T47D (cell line): ENCODE measurements around the gene PALD1.
"Not testable (repeated sequence)": the region's sequence is repeated elsewhere in the genome, so short reads cannot be mapped to it uniquely, and the experiment has no call there.

ENCODE experiments used
- DNase-seq, 2 experiments: peaks; one replicate each; pipeline versions ENCODE4 v3.0.0 to v3.0.0-alpha.2; 2011 to 2012; ENCODE audit warnings: low read depth in 1 of 2, low spot score in 1 of 2
- JUND ChIP-seq: IDR thresholded peaks from 2 replicates; pipeline ENCODE4 v1.6.1; 2012; ENCODE audit warnings: low read depth
- in situ Hi-C: cut with HindIII; loops from 2 replicates; pipeline ENCODE4 v1.10.0; 2016; ENCODE audit warnings: low sequenced_read_pairs, low pct_unique_long_range_greater_than_20kb

Gene PALD1

GRCh38 chr10:70479626-70480238 is 1.2 kb downstream of the PALD1 start:
- DNase-seq: no peak
- TF ChIP-seq JUND: no peak
- in situ Hi-C loops: no loop called here

- DNase-seq: no peak
- TF ChIP-seq JUND: no peak
- in situ Hi-C loops: no loop called here
Observed at GRCh38 chr10:70480239-70480861, 1.8 kb downstream of the PALD1 start.

DNA sequence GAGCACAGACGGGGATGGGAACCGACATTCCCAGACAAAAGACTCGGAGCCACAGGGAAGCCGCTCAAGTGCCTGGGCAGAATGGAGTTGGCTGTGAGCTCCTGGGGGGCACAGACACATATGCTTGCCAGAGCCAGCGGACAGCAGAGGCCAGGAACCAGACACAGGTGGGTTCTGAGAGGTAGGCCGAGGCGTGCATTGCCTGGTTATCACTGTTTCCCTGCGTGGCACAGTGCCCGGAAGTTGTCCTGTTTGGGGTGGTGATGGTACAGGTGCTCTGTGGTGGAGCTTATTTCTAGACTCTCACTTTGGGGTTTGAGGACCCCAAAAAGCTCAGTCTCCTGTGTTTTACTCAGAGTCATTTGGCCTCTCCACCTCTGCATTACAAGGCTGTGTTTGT is 2.5 kb downstream of the PALD1 start:
- no peak for TF ChIP-seq JUND
- in situ Hi-C loops: no loop called here
- no peak for DNase-seq

GRCh38 chr10:70481831-70482530 is 3.4 kb downstream of the PALD1 start:
- DNase-seq: no peak
- in situ Hi-C loops: no loop called here
- TF ChIP-seq JUND: no peak

GRCh38 chr10:70482982-70483760 is 4.6 kb downstream of the PALD1 start:
- TF ChIP-seq JUND: no peak
- no peak for DNase-seq
- in situ Hi-C loops: no loop called here

DNA sequence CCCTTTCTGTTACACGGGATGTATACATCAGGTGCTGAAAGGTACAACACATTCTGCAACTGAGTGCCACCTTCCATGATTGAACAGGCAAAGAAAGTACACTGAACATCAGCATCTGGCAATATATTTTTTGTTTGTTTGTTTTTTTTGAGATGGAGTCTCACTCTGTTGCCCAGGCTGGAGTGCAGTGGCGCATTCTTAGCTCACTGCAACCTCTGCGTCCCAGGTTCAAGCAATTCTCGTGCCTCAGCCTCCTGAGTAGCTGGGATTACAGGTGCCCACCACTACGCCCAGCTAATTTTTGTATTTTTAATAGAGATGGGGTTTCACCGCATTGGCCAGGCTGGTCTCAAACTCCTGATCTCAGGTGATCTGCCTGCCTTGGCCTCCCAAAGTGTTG is 5.3 kb downstream of the PALD1 start:
- in situ Hi-C loops: not testable (repeated sequence)

DNA sequence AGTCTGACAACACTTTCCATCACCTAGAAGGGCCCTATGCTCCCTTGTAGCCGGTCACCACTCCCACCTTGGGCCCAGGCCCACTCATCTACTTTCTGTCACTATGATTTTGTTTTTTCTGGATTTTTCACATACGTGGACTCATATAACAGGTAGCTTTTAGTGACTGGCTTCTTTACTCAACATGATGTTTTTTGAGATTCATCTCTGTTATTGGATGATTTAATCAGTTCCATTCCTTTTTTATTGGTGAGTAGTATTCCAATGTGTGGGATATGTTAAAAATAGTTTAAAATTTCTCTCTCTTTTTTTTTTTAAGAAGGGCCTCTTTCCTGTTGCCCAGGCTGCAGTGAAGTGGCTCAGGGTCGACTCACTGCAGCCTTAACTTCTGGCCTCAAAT is 9.3 kb downstream of the PALD1 start:
- no peak for DNase-seq
- in situ Hi-C loops: no loop called here
- no peak for TF ChIP-seq JUND

More for the DNA sequence above, 5.3 kb downstream of the PALD1 start:
- not testable (repeated sequence) for DNase-seq

GRCh38 chr10:70490142-70490541 is 11.6 kb downstream of the PALD1 start:
- in situ Hi-C loops: no loop called here
- DNase-seq: no peak
- no peak for TF ChIP-seq JUND

DNA sequence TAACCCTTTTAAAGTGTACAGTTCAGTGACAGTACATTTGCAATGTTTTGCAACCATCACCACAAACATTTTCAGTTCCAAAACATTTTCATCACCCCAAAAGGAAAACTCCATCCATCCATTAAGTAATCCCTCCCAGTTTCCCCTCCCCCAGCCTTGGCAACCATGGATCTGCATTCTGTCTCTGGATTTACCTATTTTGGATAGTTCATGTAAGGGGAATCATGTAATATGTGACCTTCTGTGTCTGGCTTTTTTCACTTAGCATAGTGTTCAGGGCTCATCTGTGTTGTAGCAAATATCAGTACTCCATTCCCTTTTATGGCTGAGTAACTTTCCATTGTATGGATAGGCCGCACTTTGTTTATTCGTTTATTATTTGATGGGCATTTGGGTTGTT is 13.0 kb downstream of the PALD1 start:
- in situ Hi-C loops: no loop called here
- DNase-seq: no peak
- TF ChIP-seq JUND: no peak

DNA sequence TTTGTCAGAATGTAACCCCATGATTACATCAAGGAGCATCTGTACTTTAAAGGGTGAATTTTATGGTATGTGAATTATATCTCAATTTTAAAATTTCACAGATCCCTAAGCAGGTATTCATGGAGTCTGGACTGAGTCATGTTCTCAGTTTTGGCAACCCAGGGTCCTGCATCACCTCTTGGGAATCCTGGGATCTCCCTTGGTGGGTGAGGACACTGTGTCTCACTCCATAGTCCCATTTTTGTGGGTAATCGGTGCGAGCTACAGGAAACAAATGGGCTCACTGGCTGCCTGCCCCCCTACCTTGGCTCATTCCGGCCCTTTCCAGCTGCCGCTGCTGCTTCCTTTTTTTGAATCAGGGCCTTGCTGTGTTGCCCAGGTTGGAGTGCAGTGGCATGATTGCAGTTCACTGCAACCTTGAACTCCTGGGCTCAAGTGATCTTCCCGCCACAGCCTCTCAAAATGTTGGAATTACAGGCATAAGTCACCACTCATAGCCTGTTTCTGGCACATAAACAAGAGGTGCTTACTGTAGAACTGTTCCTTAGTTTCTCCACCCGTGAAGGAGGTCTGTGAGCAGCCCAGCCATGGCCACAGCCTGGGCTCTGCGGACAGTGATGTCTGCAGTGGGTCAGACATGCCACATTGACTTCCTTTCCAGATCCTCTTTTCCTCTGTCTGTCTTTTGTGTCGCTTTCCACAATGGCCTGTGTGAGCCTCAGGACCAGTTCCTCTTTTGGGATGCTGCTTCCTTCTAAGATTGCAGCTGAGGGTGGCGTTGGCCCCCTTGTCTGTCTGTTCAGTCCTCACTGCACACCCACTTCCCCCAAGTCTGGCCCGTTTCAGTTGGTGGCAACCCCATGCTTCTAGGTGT is 14.5 kb downstream of the PALD1 start:
- in situ Hi-C loops: no loop called here
- no peak for DNase-seq
- TF ChIP-seq JUND: no peak

DNA sequence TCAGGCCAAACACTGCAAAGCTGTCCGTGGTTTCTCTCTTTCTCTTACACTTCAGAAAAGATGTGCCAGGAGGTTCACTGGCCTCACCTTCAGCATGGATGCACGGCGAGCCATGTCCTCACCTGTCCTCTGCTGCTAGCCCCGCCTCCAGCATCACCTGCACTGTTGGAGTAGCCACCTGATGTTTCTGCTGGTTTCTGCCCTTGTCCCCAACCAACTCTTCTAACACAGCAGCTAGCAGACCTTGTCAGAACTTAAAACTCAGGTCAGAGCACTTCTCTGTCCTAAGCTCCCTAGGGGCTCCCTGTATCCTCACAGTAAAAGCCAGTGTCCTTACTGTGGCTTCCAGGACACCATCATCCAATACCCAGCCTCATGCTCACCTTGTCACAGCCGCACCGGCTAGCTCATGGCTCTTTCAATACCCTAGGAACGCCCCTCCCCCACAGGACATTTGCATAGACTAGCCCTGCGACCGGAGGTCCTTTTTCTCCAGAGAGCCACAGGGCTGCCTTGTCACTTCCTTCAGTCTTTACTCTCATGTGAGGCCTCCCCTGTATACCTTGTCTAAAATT is 15.2 kb downstream of the PALD1 start:
- no peak for TF ChIP-seq JUND
- DNase-seq: peak in 1 of 2 experiments; percentile 24
- in situ Hi-C loops: no loop called here

GRCh38 chr10:70494536-70494935 is 16.0 kb downstream of the PALD1 start:
- in situ Hi-C loops: no loop called here
- TF ChIP-seq JUND: no peak
- no peak for DNase-seq
